Keratinocyte (primary cell): ENCODE results near the gene ETV5.

Experiments used
- EZH2 ChIP-seq: IDR thresholded peaks from one replicate; pipeline ENCODE4 v1.6.1; 2012; ENCODE audit warnings: inconsistent platforms, mild to moderate bottlenecking, low read length, moderate library complexity
- TF ChIP-seq, protein P1 (sequence below), 3 experiments: IDR thresholded peaks in 1 of 3; conservative IDR thresholded peaks in 1 of 3; optimal IDR thresholded peaks in 1 of 3; 2 replicates in 2 of 3; 3 replicates in 1 of 3; pipeline versions ENCODE3 to v1.5.1; 2011; ENCODE audit warnings: low read length in 3 of 3, mild to moderate bottlenecking in 3 of 3, moderate library complexity in 2 of 3, control low read depth in 1 of 3, inconsistent platforms in 1 of 3; ENCODE audit not compliant: insufficient read depth in 2 of 3; ENCODE audit errors: extremely low read depth in 1 of 3

DNA sequence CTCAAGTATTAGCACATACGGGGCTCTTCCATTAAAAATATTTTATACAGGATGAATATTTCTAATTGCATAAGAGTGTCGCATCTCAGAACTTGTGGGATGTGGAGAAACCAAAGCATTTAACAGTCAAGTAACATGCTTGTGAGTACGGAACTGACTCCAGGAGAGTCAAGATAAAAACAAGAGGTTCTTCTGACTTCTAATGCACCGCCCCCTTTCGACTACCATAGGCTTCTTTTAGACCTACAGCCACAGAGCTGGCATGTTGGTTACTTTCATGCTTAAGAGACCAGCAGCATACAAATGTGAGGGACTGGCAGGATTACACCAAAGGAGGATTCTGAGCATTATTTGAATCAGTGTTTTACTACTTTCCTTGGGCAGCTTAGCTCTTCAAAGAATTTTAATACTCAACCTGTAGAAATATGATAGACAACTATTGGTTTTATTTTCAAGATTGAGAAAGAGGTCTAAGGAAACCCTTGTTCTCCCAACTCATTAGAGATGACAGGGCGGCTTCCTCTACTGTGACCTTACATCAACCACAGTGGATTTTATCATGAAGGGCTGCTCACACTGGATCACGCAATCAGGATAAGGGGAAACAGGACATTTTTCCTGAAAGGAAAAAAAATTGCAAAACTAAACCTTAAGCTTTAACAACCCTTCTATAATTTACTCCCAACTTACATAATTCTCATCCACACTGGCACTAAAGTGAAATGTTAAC, 14.0 kb downstream of the ETV5 start:
- TF ChIP-seq, protein P1, sequence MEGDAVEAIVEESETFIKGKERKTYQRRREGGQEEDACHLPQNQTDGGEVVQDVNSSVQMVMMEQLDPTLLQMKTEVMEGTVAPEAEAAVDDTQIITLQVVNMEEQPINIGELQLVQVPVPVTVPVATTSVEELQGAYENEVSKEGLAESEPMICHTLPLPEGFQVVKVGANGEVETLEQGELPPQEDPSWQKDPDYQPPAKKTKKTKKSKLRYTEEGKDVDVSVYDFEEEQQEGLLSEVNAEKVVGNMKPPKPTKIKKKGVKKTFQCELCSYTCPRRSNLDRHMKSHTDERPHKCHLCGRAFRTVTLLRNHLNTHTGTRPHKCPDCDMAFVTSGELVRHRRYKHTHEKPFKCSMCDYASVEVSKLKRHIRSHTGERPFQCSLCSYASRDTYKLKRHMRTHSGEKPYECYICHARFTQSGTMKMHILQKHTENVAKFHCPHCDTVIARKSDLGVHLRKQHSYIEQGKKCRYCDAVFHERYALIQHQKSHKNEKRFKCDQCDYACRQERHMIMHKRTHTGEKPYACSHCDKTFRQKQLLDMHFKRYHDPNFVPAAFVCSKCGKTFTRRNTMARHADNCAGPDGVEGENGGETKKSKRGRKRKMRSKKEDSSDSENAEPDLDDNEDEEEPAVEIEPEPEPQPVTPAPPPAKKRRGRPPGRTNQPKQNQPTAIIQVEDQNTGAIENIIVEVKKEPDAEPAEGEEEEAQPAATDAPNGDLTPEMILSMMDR (optimal IDR thresholded peaks at IDR 0.05 in 1 of 3, IDR thresholded peaks at IDR 0.05 in 1 of 3, conservative IDR thresholded peaks at IDR 0.05 in 1 of 3; ENCODE audit: extremely low read depth in 1 of 3, insufficient read depth in 2 of 3, low read length in 3 of 3): no peak
- no peak for TF ChIP-seq EZH2
